Stimulated activated CD8-positive, alpha-beta memory T cell treated with anti-CD3 and anti-CD28 coated beads, Interleukin-15, amount 100 ng/mL, for 4 hours (primary cell): ENCODE data around the gene CFC1.
"Not testable (repeated sequence)": the region's sequence is repeated elsewhere in the genome, so short reads cannot be mapped to it uniquely, and the experiment has no call there.

Experiments used
- DNase-seq, 2 donors: peaks; one replicate each; pipeline ENCODE4 v3.0.0-alpha.2; 2020; ENCODE audit warnings: low read depth in 2 of 2

CFC1 gene

GRCh38 chr2:130599393-130599792 lies at the start of gene CFC1:
TSS of gene CFC1 (minus strand) at chr2:130599575. CDS start at chr2:130599287, 288 bp downstream.
- not testable (repeated sequence) for DNase-seq

DNA sequence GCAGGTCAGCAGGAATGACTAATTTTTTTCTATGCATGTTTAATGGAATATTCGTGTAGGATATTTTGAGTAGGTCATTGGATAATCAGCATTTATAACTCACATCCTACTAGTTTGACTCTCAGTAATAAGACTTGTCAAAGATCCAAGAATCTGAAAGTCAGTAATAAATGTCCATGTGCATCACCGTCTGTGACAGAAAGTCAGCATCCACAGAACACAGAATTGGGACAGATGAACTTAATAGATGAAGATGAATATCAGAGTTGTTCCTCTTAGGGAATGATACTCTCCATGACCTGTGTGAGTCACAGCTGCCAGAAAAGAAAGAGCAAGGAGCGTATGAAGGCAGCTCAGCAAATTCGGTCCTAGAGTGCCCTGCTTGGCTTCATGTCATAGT lies 42.3 kb upstream of the CFC1 start:
- not testable (repeated sequence) for DNase-seq

GRCh38 chr2:130638973-130639372 lies 39.6 kb upstream of the CFC1 start:
- DNase-seq, result not testable (repeated sequence)

GRCh38 chr2:130628784-130629475 lies 29.6 kb upstream of the CFC1 start:
- DNase-seq, result not testable (repeated sequence)

DNA sequence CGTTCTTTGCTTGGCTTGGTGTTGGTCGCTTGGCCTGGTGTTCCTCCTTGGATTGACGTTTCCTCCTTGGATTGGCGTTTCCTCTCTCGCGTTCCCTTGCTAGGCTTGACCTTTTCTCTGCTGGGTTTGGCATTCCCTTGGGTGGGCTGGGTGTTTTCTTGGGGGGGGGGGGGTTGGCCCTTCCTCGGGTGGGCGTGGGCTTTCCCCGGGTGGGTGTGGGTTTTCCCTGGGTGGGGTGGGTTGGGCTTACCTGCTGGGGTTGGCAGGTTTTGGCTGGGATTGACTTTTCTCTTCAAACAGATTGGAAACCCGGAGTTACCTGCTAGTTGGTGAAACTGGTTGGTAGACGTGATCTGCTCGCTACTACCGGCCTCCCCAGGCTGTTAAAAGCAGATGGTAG lies 11.8 kb upstream of the CFC1 start, which contains the start of gene POTEJ:
TSS of gene POTEJ (plus strand) at position 301 of the 400 bp plus-strand sequence. CDS start at position 394, 93 bp downstream.
- DNase-seq, result not testable (repeated sequence)

- not testable (repeated sequence) for DNase-seq
Observed at GRCh38 chr2:130610486-130610885, 11.1 kb upstream of the CFC1 start.

- not testable (repeated sequence) for DNase-seq
Observed at GRCh38 chr2:130609002-130609920, 9.9 kb upstream of the CFC1 start.

DNA sequence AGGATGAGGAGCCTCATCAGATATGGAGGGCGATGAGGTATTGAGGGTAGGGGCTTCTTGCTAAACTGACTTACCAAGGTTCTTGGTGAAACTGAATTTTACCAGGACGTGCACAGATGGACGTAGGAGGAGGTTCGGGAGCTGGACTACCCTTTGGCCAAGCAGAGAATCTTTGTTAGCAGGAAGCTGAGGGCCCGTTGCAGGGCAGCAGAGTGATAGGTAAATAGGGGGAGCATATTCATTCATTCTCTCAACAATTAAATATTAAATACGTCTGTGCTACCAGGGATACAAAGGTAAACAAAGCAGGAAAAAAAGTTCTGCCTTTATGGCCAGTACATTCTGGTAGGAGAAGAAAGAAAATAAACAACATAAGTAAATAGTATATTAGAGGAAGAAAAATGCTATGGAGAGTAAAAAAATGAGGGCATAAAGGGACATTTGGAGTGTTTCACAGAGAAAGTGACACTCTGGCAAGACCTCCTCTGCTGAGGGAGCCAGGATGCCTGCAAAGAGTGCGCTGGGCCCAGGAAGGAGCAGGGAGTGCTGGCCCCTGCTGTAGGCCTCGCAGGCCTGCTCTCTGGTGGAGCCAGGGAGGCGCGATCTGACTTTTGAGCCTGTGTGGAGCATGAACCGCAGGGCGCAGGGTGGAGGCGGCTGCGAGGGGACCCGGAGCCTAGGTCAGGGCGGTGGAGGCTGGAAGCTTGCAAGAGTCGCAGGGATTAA lies 9.1 kb upstream of the CFC1 start:
- DNase-seq, result not testable (repeated sequence)

DNA sequence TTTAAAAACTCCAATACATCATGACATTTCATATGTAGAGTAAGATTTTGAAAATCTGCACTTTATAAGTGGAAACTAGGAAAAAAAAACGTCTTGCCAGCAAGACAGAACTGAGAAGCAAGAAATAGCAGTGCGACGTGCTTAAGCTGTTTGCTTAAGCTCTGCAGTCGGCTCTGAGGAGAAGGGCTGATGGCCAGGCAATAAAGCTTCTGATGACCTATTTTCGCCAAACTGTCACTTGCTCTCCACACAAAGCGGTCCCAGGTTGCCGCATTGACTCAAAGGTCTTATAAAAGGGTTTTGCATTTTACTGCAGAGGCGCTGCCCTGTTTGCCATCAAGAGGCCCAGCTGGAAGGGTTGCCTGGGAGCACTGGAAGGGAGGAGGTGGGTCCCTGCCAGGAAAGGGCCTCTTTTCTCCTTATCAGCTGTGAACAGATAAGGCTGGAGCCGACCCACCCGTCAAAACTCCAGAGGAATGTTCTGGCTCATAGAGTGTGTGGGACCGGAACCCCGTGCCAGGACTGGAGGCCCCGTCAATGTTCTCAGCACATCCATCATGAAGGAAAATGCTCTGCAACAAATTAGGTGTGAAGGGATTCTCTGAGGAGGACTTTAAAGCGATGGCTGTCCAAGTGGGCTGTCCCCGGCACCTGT lies 2.4 kb upstream of the CFC1 start:
- not testable (repeated sequence) for DNase-seq

DNA sequence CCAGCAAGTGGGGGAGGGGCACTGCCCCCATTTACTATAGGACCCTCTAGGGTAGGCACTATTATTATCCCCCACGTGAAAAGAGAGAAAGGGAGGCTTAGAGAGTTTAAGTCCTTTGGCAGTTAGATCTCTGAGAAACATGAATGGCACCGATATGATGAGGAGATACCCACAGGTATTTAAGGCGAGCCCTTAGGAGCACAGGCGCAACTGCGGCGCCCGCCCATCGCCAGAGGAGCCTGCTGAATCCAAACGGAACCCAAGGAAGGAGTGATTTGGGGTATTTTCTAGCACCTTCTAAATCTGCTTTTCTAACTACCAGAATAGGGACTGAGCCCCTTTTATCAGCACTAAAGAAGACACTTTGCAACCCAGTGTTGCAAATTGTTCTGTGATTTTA lies 551 bp upstream of the CFC1 start:
- not testable (repeated sequence) for DNase-seq

DNA sequence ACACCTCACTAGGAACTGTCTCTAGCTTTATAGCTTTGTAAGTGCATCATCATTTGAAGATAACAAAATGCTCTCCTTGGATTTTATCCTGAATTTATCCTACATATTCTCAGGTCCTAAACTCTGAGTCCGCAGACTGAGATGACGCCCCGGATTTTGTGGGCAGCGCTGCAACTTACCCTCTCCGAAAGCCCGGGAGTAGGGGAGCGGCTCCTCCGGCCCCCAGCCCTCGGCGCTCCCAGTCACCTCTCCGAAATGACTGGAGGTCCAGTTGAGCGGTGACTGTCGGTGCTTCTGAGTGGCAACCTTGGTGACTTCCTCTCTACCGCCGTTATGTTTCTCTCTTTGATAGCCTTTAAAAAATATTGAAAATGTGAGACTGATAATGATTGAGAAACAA lies 912 bp downstream of the CFC1 start:
- DNase-seq, result not testable (repeated sequence)

GRCh38 chr2:130597994-130598393 lies 1.4 kb downstream of the CFC1 start:
- not testable (repeated sequence) for DNase-seq

DNA sequence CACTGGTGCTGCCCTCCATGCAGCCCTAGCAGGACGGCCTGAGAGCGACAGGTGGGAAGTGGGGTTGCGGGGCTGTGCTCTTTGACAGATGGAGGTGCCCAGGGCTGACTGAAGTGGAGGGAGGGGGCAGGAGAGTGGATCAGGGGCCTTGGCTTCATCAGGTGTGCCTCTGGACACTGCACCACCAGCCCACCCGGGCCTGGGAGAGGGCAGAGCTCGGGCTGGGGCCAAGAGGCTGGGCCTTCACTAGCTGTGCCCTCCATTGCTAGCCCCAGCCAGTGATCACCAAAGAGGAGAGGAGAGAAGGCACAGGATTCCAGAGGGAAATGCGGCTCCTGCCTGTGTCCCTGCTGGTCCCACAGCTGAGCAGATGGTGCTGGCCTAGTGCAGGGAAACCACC lies 2.6 kb downstream of the CFC1 start:
- DNase-seq, result not testable (repeated sequence)

- not testable (repeated sequence) for DNase-seq
Observed at GRCh38 chr2:130594011-130594410, 5.4 kb downstream of the CFC1 start.

- DNase-seq, result not testable (repeated sequence)
Observed at GRCh38 chr2:130592791-130593414, 6.5 kb downstream of the CFC1 start.

GRCh38 chr2:130590842-130591359 lies 8.5 kb downstream of the CFC1 start:
- not testable (repeated sequence) for DNase-seq

DNA sequence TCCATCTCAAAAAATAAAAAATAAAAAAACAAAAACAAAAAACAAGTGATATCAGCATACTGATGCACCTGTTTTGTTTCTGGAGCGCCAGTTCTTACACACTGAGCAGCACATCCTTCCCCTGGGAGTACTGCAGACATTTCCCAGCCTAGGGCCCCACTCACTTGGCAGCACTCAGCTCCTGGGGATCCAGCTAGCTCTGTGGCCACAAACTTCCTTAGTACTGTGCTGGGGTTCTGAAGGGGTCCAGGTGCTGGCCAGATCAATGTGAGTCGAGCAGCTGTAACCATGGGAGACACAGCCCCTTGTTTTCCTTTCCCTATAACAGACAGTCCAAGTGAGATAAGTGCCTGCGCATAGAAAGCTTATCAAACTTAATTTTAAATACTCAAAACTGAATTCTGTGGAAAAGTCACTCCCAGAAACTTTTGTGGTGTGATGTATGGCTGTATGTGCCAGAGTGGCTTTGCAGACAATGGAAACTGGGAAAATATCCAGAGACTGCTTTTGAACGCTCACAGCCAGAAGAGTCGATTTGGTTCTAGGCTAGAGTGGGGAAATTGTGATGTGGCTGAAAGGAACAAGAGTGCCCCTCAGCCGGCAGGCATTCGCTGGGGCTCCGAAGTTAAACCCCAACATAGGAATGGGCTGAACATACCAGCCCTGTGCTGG lies 9.1 kb downstream of the CFC1 start:
- not testable (repeated sequence) for DNase-seq

GRCh38 chr2:130588688-130589458 lies 10.5 kb downstream of the CFC1 start:
- not testable (repeated sequence) for DNase-seq

GRCh38 chr2:130584726-130585125 lies 14.6 kb downstream of the CFC1 start:
- DNase-seq, result not testable (repeated sequence)
